ENCODE results near the gene CEP131.
"Not testable (repeated sequence)": the region's sequence is repeated elsewhere in the genome, so short reads cannot be mapped to it uniquely, and the experiment has no call there.

Gene CEP131

DNA sequence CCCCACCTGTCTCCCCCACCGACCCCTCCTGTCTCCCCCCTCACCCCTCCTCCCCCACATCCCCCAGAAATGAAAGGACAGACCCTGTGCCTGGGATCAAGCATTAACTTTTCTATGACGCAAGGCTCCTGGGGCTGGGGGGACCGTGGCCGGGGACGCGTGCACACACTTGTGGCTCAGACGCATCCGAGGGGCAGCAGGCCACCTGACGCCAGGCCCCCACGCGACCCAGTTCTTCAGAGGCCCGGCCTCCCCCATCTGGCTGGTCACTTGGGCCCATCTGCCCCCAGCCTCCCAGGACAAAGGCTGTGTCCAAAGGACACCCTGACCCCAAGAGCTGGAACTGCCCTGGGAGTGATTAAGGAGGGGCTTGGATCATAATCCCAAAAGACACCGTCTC is 71.5 kb downstream of the CEP131 start:
- no peak for DNase-seq (ENCODE audit: low read depth)

DNA sequence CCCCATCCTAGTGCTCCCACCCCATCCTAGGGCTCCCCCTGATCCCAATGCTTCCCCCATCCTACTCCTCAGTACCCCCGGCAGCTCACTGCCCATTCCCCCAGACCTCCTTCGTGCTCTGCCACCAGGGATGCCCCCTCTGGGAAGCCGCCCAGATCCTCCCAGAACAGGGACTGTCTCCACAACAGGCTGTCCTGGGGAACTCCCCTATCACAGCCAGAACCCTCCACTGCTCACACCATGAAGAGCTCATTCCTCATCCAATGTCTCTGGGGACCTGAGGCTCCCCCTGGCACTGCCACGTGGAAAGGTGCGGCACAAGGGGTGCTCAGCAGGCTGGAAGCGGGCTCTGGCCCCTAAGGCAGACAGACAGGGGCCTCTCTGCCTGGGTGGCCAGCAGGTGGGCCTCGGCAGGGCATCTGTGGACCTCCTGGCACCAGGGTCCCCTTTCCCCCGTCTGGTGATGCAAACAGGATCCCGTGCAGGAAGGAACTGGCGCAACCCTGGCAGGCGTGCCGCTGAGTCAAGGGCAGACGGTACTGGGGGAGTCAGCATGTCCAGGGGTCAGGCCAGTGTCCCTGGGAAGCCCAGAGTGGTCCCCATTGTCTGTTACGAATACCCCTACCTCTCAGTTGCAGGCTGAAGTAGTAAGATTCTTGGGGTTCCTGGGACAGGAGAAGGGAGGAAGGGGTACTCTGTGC is 72.2 kb downstream of the CEP131 start:
- DNase-seq (ENCODE audit: low read depth): no peak

DNA sequence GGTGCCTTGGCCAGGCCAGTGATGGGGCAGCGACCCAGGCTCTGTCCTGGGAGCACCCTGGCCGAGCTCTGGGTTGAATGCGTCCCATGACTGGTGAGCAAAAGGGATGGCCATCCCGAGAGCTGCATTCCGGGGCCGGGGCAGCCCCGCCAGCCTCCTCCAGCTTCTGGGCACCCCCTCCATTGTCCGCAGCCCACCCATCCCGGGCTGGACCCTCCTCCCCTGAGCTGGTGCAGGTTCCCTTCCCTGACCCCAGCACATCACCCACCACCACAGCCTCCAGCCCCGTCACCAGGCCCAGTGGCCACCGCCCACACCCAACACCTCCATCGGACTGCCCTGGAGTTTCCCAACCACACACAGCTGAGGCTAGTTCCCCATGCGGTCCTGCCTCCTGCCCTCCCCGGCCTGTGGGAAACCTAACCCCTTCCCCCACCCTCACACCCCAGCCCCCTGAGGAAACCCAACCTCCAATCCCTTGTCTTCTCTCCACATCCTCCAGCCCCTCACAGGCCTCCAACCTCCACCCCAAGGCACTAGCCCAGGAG is 73.7 kb downstream of the CEP131 start:
- no peak for DNase-seq (ENCODE audit: low read depth)

DNA sequence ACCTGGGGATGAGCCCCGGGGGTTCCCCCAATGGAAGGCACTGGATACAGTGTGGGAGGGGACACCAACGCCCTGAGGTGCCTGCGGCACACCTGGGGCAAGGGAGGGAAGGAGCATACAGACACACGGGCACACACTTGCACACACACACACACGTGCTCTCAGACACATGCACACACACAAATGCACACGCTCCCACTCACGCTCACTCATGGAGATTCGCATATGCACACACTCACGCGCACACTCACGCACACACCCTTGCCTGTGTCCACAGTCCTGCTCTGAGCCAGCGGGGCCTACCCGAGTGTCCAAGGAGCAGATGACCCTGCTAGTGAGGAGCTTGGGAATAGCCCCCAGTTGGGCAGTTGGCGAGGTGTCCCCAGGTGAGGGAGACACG is 74.2 kb downstream of the CEP131 start:
- no peak for DNase-seq (ENCODE audit: low read depth)

DNA sequence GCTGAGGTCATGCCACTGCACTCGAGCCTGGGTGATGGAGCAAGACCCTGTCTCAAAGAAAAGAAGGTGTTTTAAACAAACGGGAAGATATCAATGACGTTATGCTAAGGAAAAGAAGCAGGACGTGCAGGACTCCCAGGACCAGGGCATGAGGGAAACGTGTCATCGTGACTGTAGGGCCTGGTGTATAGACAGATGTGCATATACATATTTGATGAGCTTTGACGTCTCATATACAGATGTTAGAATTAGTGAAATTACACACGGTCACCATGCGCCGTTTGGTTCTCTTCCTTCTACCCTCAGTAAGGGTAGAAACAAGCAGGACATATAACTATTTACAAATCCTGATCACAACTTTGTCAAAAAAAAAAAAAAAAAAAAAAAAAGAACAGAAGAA is 75.1 kb downstream of the CEP131 start:
- DNase-seq (ENCODE audit: low read depth): no peak

DNA sequence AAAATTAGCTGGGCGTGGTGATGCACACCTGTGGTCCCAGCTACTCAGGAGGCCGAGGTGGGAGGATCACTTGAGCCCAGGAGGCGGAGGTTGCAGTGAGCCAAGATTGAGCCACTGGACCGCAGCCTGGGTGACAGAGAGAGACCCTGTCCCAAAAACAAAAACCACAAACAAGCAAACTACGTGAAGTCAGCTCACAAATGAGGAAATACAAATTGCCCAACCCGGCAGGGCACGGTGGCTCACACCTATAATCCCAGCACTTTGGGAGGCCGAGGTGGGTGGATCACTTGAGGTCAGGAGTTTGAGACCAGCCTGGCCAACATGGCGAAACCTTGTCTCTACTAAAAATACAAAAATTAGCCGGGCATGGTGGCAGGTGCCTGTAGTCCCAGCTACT is 76.6 kb downstream of the CEP131 start:
- DNase-seq (ENCODE audit: low read depth): not testable (repeated sequence)

DNA sequence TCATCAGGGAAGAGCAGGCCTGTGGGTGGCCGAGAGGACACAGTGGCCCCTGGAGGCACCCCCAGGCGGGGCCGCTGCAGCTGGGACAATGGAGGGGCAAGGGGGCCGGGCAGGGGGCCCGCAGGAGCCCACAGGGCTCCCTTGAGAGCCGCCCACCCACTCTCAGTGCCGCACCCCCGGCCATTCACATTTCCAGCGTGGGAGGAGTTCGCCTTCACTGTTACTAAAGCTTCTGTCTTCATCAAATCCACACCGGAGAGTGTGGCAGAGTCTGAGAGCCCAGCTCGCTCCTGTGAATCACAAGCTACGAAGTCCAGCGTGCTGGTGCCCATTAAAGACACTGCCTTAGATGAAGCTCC is 78.4 kb downstream of the CEP131 start:
- no peak for DNase-seq (ENCODE audit: low read depth)

DNA sequence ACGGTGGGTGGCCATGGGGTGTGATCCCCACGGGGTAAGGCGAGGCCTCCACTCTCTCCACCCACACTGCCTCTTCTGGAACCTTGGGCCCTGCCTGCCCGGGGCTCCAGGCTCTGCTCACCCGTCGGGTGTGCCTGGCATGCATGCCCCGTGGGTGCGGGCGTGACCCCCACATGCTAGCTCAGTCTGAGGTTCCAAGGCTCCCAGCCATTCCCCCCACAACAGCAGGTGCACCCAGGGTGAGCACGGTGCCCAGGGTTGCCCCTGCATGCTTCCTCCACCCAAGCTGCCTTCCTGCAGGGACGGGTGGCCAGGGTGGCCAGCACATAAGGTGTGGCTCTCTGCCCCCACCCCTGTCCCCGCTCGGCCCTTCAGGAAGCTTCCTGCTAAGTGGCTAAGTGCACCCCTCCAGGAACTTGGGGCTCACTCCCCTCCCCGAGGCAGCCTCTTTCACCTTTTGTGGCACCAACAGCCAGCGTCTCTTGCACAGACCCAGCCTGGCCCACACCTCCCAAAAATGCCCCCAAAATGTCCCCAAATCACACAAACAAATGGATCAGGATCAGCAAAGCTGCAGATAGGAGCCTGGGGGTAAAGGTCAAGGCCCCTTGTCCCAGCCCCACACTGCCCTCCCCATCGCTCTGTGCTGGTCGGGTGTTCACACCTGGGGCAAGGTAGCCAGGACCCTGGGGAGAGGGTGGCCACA is 78.9 kb downstream of the CEP131 start:
- DNase-seq (ENCODE audit: low read depth): no peak

DNA sequence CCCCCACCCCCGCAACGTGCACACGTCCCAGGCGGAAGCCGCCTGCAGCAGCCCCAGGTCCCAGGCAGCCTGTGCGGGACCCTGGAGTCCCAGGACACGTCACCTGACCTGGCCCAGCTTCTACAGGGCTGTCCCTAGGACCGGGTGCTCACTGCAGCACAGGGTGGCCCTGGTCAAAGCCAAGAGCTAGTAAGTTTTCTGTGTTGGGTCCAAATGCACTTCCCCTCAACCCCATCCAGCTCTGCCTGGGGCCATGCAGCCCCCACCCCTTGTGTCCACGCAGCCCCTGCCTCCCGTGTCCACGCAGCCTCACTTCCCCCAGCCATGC is 79.6 kb downstream of the CEP131 start:
- DNase-seq (ENCODE audit: low read depth): no peak

DNA sequence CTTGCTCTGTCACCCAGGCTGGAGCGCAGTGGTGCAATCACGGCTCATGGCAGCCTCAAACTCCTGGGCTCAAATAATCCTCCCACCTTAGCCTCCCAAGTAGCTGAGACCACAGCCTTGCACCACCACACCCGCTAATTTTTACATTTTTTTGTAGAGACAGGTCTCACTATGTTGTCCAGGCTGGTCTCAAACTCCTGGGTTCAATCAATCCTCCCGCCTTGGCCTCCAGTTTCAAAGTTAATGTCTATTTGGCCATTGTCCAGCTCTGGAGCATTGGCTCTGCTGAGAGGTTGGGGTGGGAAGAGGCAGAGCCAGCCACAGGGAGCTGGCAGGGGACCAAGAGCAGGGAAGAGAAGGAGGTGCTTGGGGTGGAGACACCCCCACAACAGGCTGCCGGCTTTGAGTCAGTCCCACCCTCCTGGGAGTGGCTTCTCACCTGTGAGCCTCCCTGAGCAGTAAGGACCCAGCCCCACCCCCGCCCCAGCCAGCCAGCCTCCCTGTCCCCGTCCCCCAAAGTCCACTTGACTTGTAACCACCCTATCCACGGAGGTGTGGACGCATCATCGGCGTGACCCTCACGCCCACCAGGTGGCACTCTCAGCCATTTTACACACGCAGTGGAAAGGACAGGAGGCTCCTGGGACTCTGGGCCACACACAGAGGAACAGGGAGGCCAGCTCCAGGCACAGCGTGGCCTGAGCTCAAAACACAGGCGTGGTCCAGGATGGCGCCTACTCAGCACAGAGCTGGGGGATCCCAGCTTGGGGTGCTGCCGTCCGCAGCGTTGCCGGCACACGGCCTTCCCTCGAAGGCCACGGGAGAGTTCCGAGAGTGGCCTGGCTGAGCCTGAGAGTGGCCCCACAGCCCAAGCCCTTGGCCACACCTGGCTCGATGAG is 80.2 kb downstream of the CEP131 start:
- DNase-seq (ENCODE audit: low read depth): peak; percentile 28

DNA sequence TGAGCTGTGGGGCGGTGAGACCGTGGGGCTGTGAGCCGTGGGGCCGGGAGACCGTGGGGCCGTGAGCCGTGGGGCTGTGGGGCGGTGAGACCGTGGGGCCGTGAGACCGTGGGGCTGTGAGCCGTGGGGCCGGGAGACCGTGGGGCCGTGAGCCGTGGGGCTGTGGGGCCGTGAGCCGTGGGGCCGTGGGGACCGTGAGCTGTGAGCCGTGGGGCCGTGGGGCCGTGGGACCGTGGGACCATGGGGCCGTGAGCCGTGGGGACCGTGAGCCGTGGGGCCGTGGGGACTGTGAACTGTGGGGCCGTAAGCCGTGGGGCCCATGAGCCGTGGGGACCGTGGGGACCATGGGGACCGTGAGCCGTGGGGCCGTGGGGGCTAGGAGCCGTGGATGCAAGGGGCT is 82.1 kb downstream of the CEP131 start:
- DNase-seq (ENCODE audit: low read depth): no peak

DNA sequence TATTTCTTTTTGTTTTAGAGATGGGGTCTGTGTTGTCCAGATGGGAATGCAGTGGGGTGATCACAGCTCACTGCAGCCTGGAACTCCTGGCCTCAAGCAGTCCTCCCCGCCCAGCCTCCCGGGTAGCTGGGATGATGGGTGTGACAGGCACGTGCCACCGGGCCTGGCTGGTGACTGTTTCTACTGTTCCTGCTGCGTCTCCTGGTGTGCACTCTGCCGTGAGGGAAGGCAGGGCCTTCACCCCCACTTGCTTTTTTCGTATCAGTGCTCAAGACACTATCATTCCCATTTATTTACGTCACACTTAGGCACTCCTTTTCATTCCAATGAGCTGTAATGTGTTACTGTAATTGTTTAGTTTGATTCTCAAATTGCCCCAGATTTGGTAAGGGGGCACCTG is 82.7 kb downstream of the CEP131 start:
- DNase-seq (ENCODE audit: low read depth): no peak
